ENCODE data around the gene COMT. TPM values are rescaled to one million over a fixed set of nuclear protein-coding genes. Genes with fewer than 3 reads are reported as not detected.
A peak's percentile ranks its signal among the peaks of the same experiment; 100 is the strongest.

Gene COMT
- total RNA-seq, 4 donors from 2014 or later, result 105 to 235 (median 208) TPM

GRCh38 chr22:19994851-19995610 lies 53.5 kb downstream of the COMT start:
- Histone ChIP-seq H3K9me3 (no peaks in the 10 kb centered on the region), H3K4me1 (peaks cover 0 to 91% (median 51%) of the 10 kb centered on the region in 3 donors), H3K4me3 (no peak overlapping the region), H3K36me3 (no peaks in the 10 kb centered on the region), H3K27ac (peak overlapping the region; percentile 16 to 89 (median 81)), H3K27me3 (no peaks in the 10 kb centered on the region)
- ATAC-seq, result no peak
- TF ChIP-seq EP300 (IDR thresholded peaks at IDR 0.05) (no peak), CTCF (IDR thresholded peaks at IDR 0.05) (no peak), POLR2AphosphoS5 (IDR thresholded peaks at IDR 0.05) (no peak), POLR2A (IDR thresholded peaks at IDR 0.05) (no peak)
- 71 to 77% methylated on average over 7 to 12 of the region's 12 CpGs for WGBS, 2 donors (ENCODE audit: low coverage in 1 of 2)

GRCh38 chr22:19995611-19996339 lies 54.2 kb downstream of the COMT start:
- peak; percentile 83 for TF ChIP-seq POLR2AphosphoS5 (IDR thresholded peaks at IDR 0.05)
- TF ChIP-seq POLR2A (IDR thresholded peaks at IDR 0.05), result no peak
- no peak for TF ChIP-seq CTCF (IDR thresholded peaks at IDR 0.05)
- H3K36me3 ChIP-seq, result no peaks in the 10 kb centered on the region
- H3K4me1 ChIP-seq, result peaks cover 0 to 95% (median 54%) of the 10 kb centered on the region in 3 donors
- peak; percentile 90 for ATAC-seq
- H3K9me3 ChIP-seq, result no peaks in the 10 kb centered on the region
- no peaks in the 10 kb centered on the region for H3K27me3 ChIP-seq
- WGBS, 2 donors (ENCODE audit: low coverage in 1 of 2), result 47 to 100% methylated on average over 1 to 11 of the region's 18 CpGs
- H3K27ac ChIP-seq, result peak overlapping the region; percentile 19 to 89 (median 81)
- H3K4me3 ChIP-seq, result peak overlapping the region in 1 of 2 donors; percentile 4

- Histone ChIP-seq H3K27me3 (no peaks in the 10 kb centered on the region), H3K27ac (peak overlapping the region in 3 of 4 donors; percentile 47 to 81 (median 81)), H3K4me1 (peaks cover 0 to 95% (median 44%) of the 10 kb centered on the region in 3 donors), H3K36me3 (no peaks in the 10 kb centered on the region), H3K4me3 (no peak overlapping the region), H3K9me3 (no peaks in the 10 kb centered on the region)
- 93% methylated on average over 5 of the region's 12 CpGs; no CpG with 5 or more reads in 1 of the 2 donors for WGBS, 2 donors (ENCODE audit: low coverage in 1 of 2)
- no peak for ATAC-seq
- no peak for TF ChIP-seq POLR2A (IDR thresholded peaks at IDR 0.05)
- TF ChIP-seq CTCF (IDR thresholded peaks at IDR 0.05), result no peak
- TF ChIP-seq POLR2AphosphoS5 (IDR thresholded peaks at IDR 0.05), result no peak
- TF ChIP-seq EP300 (IDR thresholded peaks at IDR 0.05), result no peak
Measured at GRCh38 chr22:19996694-19997384, 55.3 kb downstream of the COMT start.

- no CpG with 5 or more reads among the region's 19 CpGs for WGBS, 2 donors (ENCODE audit: low coverage in 1 of 2)
- no peak overlapping the region for H3K4me3 ChIP-seq
- peak overlapping the region in 1 of 4 donors; percentile 54 for H3K27ac ChIP-seq
- peaks cover 0 to 91% (median 36%) of the 10 kb centered on the region in 3 donors for H3K4me1 ChIP-seq
- TF ChIP-seq EP300 (IDR thresholded peaks at IDR 0.05) (no peak), POLR2AphosphoS5 (IDR thresholded peaks at IDR 0.05) (no peak), POLR2A (IDR thresholded peaks at IDR 0.05) (no peak), CTCF (IDR thresholded peaks at IDR 0.05) (no peak)
- no peak for ATAC-seq
- H3K27me3 ChIP-seq, result no peaks in the 10 kb centered on the region
- no peaks in the 10 kb centered on the region for H3K36me3 ChIP-seq
- H3K9me3 ChIP-seq, result no peaks in the 10 kb centered on the region
Measured at GRCh38 chr22:19997561-19998231, 56.1 kb downstream of the COMT start.
